GM21723 (cell line): ENCODE results near the gene FADD.

Source experiments
- ATAC-seq: cut with Tn5 transposase; IDR thresholded peaks from one replicate; pipeline ENCODE4 v1.9.1; 2021; ENCODE audit warnings: mild to moderate bottlenecking, moderate library complexity; ENCODE audit not compliant: unreplicated experiment

The FADD gene

GRCh38 chr11:70230840-70231710 lies 28.0 kb downstream of the FADD start:
- ATAC-seq, result no peak

- ATAC-seq, result no peak
Measured at GRCh38 chr11:70233034-70233433, 29.9 kb downstream of the FADD start.

GRCh38 chr11:70233511-70233934 lies 30.4 kb downstream of the FADD start:
- ATAC-seq, result no peak

GRCh38 chr11:70233962-70234361 lies 30.9 kb downstream of the FADD start:
- ATAC-seq, result no peak

GRCh38 chr11:70240337-70240736 lies 37.2 kb downstream of the FADD start:
- no peak for ATAC-seq

GRCh38 chr11:70241709-70242108 lies 38.6 kb downstream of the FADD start:
- no peak for ATAC-seq

GRCh38 chr11:70242885-70243284 lies 39.8 kb downstream of the FADD start:
- no peak for ATAC-seq

GRCh38 chr11:70243912-70244652 lies 41.0 kb downstream of the FADD start:
- no peak for ATAC-seq

- no peak for ATAC-seq
Measured at GRCh38 chr11:70244698-70245097, 41.6 kb downstream of the FADD start.

GRCh38 chr11:70246196-70246595 lies 43.1 kb downstream of the FADD start:
- no peak for ATAC-seq

GRCh38 chr11:70247042-70247709 lies 44.1 kb downstream of the FADD start:
- no peak for ATAC-seq

- ATAC-seq, result no peak
Measured at GRCh38 chr11:70247710-70248072, 44.6 kb downstream of the FADD start.

- no peak for ATAC-seq
Measured at GRCh38 chr11:70250876-70251658, 48.0 kb downstream of the FADD start.

- no peak for ATAC-seq
Measured at GRCh38 chr11:70251659-70252321, 48.7 kb downstream of the FADD start.

- no peak for ATAC-seq
Measured at GRCh38 chr11:70252844-70253243, 49.7 kb downstream of the FADD start.

- ATAC-seq, result no peak
Measured at GRCh38 chr11:70255477-70256116, 52.5 kb downstream of the FADD start.
